ENCODE measurements around the gene C20orf204.

Gene C20orf204

GRCh38 chr20:64031822-64032314, 4.1 kb upstream of the C20orf204 start:
- Histone ChIP-seq H3K4me3 (no peak overlapping the region), H3K9ac (ENCODE audit: insufficient read length) (no peak overlapping the region), H3K9me3 (ENCODE audit: low read depth, low read length) (no peaks in the 10 kb centered on the region), H3K27ac (no peak overlapping the region), H3K36me3 (ENCODE audit: insufficient read depth, low read length) (peaks cover 36% of the 10 kb centered on the region; the same call in 1 of the 2 replicates)
- TF ChIP-seq FOXP2 (optimal IDR thresholded peaks at IDR 0.05; ENCODE audit: control extremely low read depth, extremely low read length, insufficient read depth) (no peak), EZH2 (IDR thresholded peaks at IDR 0.05) (no peak), POLR2AphosphoS5 (IDR thresholded peaks at IDR 0.05; ENCODE audit: borderline replicate concordance, low read depth, low read length) (no peak)
- DNase-seq (ENCODE audit: low read depth, low spot score) = no peak

GRCh38 chr20:64032706-64033624, 3.0 kb upstream of the C20orf204 start:
- H3K4me3 ChIP-seq = no peak overlapping the region
- H3K36me3 ChIP-seq (ENCODE audit: insufficient read depth, low read length) = peaks cover 25% of the 10 kb centered on the region; the same call in 1 of the 2 replicates
- no peaks in the 10 kb centered on the region for H3K9me3 ChIP-seq (ENCODE audit: low read depth, low read length)
- no peak overlapping the region for H3K9ac ChIP-seq (ENCODE audit: insufficient read length)
- no peak for DNase-seq (ENCODE audit: low read depth, low spot score)
- H3K27ac ChIP-seq = no peak overlapping the region
- TF ChIP-seq FOXP2 (optimal IDR thresholded peaks at IDR 0.05; ENCODE audit: control extremely low read depth, extremely low read length, insufficient read depth) (no peak), EZH2 (IDR thresholded peaks at IDR 0.05) (no peak), POLR2AphosphoS5 (IDR thresholded peaks at IDR 0.05; ENCODE audit: borderline replicate concordance, low read depth, low read length) (no peak)

DNA sequence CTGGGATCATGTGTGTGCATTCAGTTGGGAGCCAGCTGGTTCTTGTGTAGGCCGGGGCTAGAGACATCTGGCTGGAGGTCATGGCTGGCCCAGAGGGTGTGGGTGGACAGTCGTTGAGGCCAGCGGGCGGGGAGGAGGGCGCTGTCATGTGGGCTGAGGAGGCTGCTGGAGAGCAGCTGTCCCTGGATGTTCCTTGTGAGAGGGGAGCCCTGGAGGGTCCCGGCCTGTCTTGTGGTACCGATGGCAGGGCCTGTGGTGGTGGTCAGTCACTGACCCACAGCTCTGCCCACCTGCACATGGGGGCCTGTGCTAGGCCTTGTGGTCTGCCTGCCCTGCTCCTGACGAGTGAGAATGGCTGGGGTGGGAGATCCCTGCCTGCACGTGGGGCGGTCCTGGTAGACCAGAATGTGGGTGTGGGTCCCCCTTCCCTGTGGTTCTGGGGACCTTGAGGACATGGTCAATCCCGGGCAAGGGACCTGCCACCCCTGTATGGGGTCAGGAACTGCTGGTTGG, 1.9 kb upstream of the C20orf204 start:
- TF ChIP-seq POLR2AphosphoS5 (IDR thresholded peaks at IDR 0.05; ENCODE audit: borderline replicate concordance, low read depth, low read length) (no peak), FOXP2 (optimal IDR thresholded peaks at IDR 0.05; ENCODE audit: control extremely low read depth, extremely low read length, insufficient read depth) (no peak), EZH2 (IDR thresholded peaks at IDR 0.05) (no peak)
- H3K9me3 ChIP-seq (ENCODE audit: low read depth, low read length) = no peaks in the 10 kb centered on the region
- peaks cover 19% of the 10 kb centered on the region; the same call in 1 of the 2 replicates for H3K36me3 ChIP-seq (ENCODE audit: insufficient read depth, low read length)
- no peak overlapping the region for H3K27ac ChIP-seq
- H3K9ac ChIP-seq (ENCODE audit: insufficient read length) = no peak overlapping the region
- H3K4me3 ChIP-seq = no peak overlapping the region
- DNase-seq (ENCODE audit: low read depth, low spot score) = no peak

GRCh38 chr20:64035066-64035932, 683 bp upstream of the C20orf204 start:
- Histone ChIP-seq H3K9me3 (ENCODE audit: low read depth, low read length) (no peaks in the 10 kb centered on the region), H3K27ac (0 out of 2 replicates have a peak overlapping the region, but pooled peaks have one; percentile 42), H3K36me3 (ENCODE audit: insufficient read depth, low read length) (peaks cover 7% of the 10 kb centered on the region; the same call in 1 of the 2 replicates), H3K4me3 (no peak overlapping the region), H3K9ac (ENCODE audit: insufficient read length) (no peak overlapping the region)
- DNase-seq (ENCODE audit: low read depth, low spot score) = no peak
- TF ChIP-seq EZH2 (IDR thresholded peaks at IDR 0.05) (no peak), POLR2AphosphoS5 (IDR thresholded peaks at IDR 0.05; ENCODE audit: borderline replicate concordance, low read depth, low read length) (no peak), FOXP2 (optimal IDR thresholded peaks at IDR 0.05; ENCODE audit: control extremely low read depth, extremely low read length, insufficient read depth) (no peak)

DNA sequence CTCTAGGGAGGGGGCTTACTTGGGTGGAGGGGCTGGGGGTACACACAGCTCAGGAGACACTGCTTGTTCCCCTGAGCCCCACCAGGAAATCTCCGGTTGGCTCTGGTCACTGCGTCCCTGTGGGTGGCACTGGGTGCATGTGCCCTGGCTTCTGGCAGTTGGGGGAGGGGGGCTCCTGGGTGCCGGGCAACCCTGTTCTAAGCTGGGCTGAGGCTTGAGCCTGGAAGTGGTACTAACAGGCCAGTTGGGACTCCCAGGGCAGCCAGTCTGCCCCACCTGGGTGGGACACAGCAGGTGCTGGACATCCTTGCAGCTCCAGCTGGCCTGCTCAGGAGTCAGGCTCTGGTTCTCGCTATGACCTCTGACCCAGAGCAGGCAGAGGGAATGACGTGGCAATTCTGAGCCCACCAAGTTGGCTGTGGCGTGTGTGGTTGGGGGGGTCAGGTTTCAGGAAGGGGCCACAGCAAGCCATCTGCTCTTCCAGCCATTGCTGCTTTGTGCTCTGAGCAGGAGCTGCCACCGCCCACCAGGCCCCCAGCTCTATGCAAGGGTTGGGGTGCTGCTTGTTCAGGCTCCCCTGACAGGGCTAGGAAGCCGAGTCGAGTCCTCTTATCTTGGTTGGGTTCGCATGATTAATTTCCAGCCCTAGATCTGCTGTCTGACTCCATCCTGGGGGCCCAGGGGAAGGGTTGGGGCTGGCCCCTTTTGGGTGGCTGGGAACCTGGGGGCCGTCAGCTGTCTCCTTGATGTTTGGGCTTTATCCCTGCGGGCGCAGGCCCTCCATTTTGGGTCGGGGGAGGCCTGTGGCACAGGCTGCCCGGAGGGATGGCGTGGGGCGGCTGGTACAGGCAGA, 590 bp downstream of the C20orf204 start:
- Histone ChIP-seq H3K9ac (ENCODE audit: insufficient read length) (no peak overlapping the region), H3K9me3 (ENCODE audit: low read depth, low read length) (no peaks in the 10 kb centered on the region), H3K27ac (no peak overlapping the region), H3K4me3 (no peak overlapping the region), H3K36me3 (ENCODE audit: insufficient read depth, low read length) (peaks cover 4% of the 10 kb centered on the region; the same call in 1 of the 2 replicates)
- no peak for DNase-seq (ENCODE audit: low read depth, low spot score)
- TF ChIP-seq EZH2 (IDR thresholded peaks at IDR 0.05) (no peak), FOXP2 (optimal IDR thresholded peaks at IDR 0.05; ENCODE audit: control extremely low read depth, extremely low read length, insufficient read depth) (no peak), POLR2AphosphoS5 (IDR thresholded peaks at IDR 0.05; ENCODE audit: borderline replicate concordance, low read depth, low read length) (no peak)

GRCh38 chr20:64037199-64037497, 1.2 kb downstream of the C20orf204 start:
- TF ChIP-seq EZH2 (IDR thresholded peaks at IDR 0.05) = no peak
- TF ChIP-seq POLR2AphosphoS5 (IDR thresholded peaks at IDR 0.05; ENCODE audit: borderline replicate concordance, low read depth, low read length) = no peak; the same call in 1 of the 2 replicates
- no peak for TF ChIP-seq FOXP2 (optimal IDR thresholded peaks at IDR 0.05; ENCODE audit: control extremely low read depth, extremely low read length, insufficient read depth)
- Histone ChIP-seq H3K27ac (no peak overlapping the region), H3K9me3 (ENCODE audit: low read depth, low read length) (no peaks in the 10 kb centered on the region), H3K4me3 (no peak overlapping the region), H3K9ac (ENCODE audit: insufficient read length) (no peak overlapping the region), H3K36me3 (ENCODE audit: insufficient read depth, low read length) (no peaks in the 10 kb centered on the region; the same call in 1 of the 2 replicates)
- no peak for DNase-seq (ENCODE audit: low read depth, low spot score)

DNA sequence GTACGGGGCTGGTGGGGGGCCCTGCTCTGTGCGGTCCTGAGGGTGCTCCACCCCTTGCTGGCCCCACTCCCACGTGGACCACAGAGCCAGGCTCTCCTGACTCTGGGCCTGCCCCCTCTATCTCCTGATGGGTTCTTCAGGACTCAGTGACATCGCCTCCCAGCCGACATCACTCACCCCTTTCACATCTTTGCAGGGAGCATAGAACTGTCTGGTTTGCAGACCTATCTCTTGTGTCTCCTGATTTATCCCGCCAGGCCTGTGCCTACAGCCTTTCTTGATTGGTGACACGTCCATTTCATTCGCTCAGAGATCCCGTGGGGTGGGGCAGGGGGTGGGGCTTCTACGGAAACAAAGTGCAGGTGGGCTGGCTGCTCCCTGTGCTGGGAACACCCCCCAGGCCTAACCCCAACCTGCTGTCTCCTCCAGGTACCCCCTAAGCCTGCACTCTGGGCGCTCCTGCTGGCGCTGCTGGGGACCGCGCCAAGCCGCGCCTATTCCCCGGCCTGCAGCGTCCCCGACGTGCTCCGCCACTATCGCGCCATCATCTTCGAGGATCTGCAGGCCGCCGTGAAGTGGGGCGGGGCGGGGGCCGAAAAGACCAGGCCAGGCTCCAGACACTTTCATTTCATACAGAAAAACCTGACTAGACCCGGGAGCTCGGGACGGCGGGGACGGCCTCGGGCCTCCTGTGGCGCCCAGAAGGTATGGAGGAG, 1.7 kb downstream of the C20orf204 start:
- TF ChIP-seq EZH2 (IDR thresholded peaks at IDR 0.05) = no peak
- no peak for TF ChIP-seq POLR2AphosphoS5 (IDR thresholded peaks at IDR 0.05; ENCODE audit: borderline replicate concordance, low read depth, low read length)
- no peak for TF ChIP-seq FOXP2 (optimal IDR thresholded peaks at IDR 0.05; ENCODE audit: control extremely low read depth, extremely low read length, insufficient read depth)
- no peaks in the 10 kb centered on the region for H3K9me3 ChIP-seq (ENCODE audit: low read depth, low read length)
- no peak overlapping the region for H3K9ac ChIP-seq (ENCODE audit: insufficient read length)
- peak overlapping the region; percentile 79; the same call in 1 of the 2 replicates for H3K4me3 ChIP-seq
- H3K27ac ChIP-seq = no peak overlapping the region
- H3K36me3 ChIP-seq (ENCODE audit: insufficient read depth, low read length) = no peaks in the 10 kb centered on the region; the same call in 1 of the 2 replicates
- no peak for DNase-seq (ENCODE audit: low read depth, low spot score)
